ENCODE results near the gene ARHGAP26. TPM values are rescaled to one million over a fixed set of nuclear protein-coding genes. Genes with fewer than 3 reads are reported as not detected.
"Not testable (repeated sequence)": the region's sequence is repeated elsewhere in the genome, so short reads cannot be mapped to it uniquely, and the experiment has no call there.

Gene ARHGAP26
- total and polyA plus RNA-seq, 2 donors (not counting 3 experiments of a cell fraction or from before 2014, with no cell fraction given): 3.1 to 16.2 TPM

DNA sequence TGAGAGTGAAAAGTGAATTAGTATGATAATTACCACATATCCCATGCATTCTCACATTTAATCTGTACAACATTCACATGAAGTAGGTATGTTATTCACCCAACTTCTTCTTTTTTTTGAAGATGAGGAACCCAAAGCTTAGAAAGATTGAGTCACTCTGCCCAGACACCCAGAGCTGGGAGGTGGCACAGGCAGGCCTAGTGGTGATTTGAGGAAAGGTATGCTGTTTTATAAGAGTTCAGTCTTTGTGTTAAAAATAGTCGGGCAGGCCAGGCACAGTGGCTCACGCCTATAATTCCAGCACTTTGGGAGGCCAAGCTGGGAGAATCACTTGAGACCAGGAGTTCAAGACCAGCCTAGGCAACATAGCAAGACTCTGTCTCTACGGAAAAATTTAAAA is 348.0 kb downstream of the ARHGAP26 start:
- FAIRE-seq: no peak
- Histone ChIP-seq H3K9me1 (replicated peaks; ENCODE audit: control insufficient read depth, extremely low read depth, insufficient read depth, low read length) (no peaks in the 10 kb centered on the region), H3K4me3 (replicated peaks in 1 of 3; ENCODE audit: insufficient read depth in 1 of 3, low read depth in 1 of 3, low read length in 3 of 3) (no peak overlapping the region), H3K27ac (ENCODE audit: insufficient read depth, low read depth, low read length) (no peak overlapping the region), H3K79me2 (ENCODE audit: control insufficient read depth, insufficient read depth, low read length) (no peaks in the 10 kb centered on the region), H3K36me3 (ENCODE audit: control insufficient read depth in 2 of 2, extremely low read depth in 1 of 2, insufficient read depth in 2 of 2, low read length in 2 of 2) (no peaks in the 10 kb centered on the region), H3K4me1 (ENCODE audit: control insufficient read depth, extremely low read depth, insufficient read depth, low read length) (no peaks in the 10 kb centered on the region), H3K9ac (replicated peaks; ENCODE audit: extremely low read depth, insufficient read depth, low read length) (no peak overlapping the region), H3K4me2 (ENCODE audit: insufficient read depth, low read length) (no peak overlapping the region), H3K27me3 (ENCODE audit: control insufficient read depth in 2 of 2, insufficient read depth in 2 of 2, low read length in 2 of 2) (peaks cover 0 to 1% of the 10 kb centered on the region in 2 experiments), H2AFZ (ENCODE audit: low read depth, low read length) (no peak overlapping the region), H4K20me1 (replicated peaks; ENCODE audit: control insufficient read depth, extremely low read depth, insufficient read depth, low read length) (no peaks in the 10 kb centered on the region), H3K9me3 (replicated peaks; ENCODE audit: control insufficient read depth, insufficient read depth, low read length) (no peaks in the 10 kb centered on the region)
- BruUV-seq (replicated peaks): no TSS peak
- intact Hi-C loops (cut with micrococcal nuclease): no loop called here
- DNase-seq (ENCODE audit: low read depth, low spot score): no peak
- dilution Hi-C loops (cut with MboI; ENCODE audit: extremely low pct_ligation_motif_present, low sequenced_read_pairs): no loop called here
- ChIA-PET POLR2A (no interaction called here), CTCF (interaction anchor here (1.3 to 1.7 kb wide), 4 partner anchors 8 to 707 kb away, joined by 3 to 7 read pairs (median 4); no protein-coding TSS in a partner anchor)
- TF ChIP-seq MYC (IDR thresholded peaks at IDR 0.05; ENCODE audit: low read depth, low read length) (no peak), EZH2 (IDR thresholded peaks at IDR 0.05; ENCODE audit: borderline replicate concordance, low read depth, low read length, severe bottlenecking) (no peak)

DNA sequence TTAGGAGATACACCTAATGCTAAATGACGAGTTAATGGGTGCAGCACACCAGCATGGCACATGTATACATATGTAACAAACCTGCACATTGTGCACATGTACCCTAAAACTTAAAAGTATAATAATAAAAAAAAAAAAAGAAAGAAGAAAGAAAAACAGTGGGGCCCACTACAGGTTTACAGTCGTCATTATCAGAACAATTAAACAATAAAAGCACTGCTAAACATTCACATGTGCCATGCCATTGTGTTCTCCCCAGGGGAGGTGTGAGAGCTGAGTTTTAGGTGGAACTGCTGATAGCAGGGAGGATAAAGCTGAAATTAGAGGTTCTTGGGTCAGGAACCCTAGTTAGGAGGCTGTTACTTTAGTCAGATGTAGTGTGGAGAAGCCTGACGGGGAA is 348.6 kb downstream of the ARHGAP26 start:
- CTCF ChIA-PET: interaction anchor here (1.3 to 1.7 kb wide), 2 partner anchors 7 to 706 kb away, joined by 3 to 7 read pairs; no protein-coding TSS in a partner anchor
- H2AFZ ChIP-seq (ENCODE audit: low read depth, low read length); H3K27me3 ChIP-seq (ENCODE audit: control insufficient read depth in 2 of 2, insufficient read depth in 2 of 2, low read length in 2 of 2); H3K4me3 ChIP-seq (replicated peaks in 1 of 3; ENCODE audit: insufficient read depth in 1 of 3, low read depth in 1 of 3, low read length in 3 of 3); H4K20me1 ChIP-seq (replicated peaks; ENCODE audit: control insufficient read depth, extremely low read depth, insufficient read depth, low read length); H3K9me1 ChIP-seq (replicated peaks; ENCODE audit: control insufficient read depth, extremely low read depth, insufficient read depth, low read length); DNase-seq (ENCODE audit: low read depth, low spot score); H3K9ac ChIP-seq (replicated peaks; ENCODE audit: extremely low read depth, insufficient read depth, low read length); POLR2A ChIA-PET; H3K9me3 ChIP-seq (replicated peaks; ENCODE audit: control insufficient read depth, insufficient read depth, low read length); intact Hi-C loops (cut with micrococcal nuclease); BruUV-seq (replicated peaks); H3K36me3 ChIP-seq (ENCODE audit: control insufficient read depth in 2 of 2, extremely low read depth in 1 of 2, insufficient read depth in 2 of 2, low read length in 2 of 2); H3K4me2 ChIP-seq (ENCODE audit: insufficient read depth, low read length); H3K4me1 ChIP-seq (ENCODE audit: control insufficient read depth, extremely low read depth, insufficient read depth, low read length); H3K79me2 ChIP-seq (ENCODE audit: control insufficient read depth, insufficient read depth, low read length); FAIRE-seq; H3K27ac ChIP-seq (ENCODE audit: insufficient read depth, low read depth, low read length); dilution Hi-C loops (cut with MboI; ENCODE audit: extremely low pct_ligation_motif_present, low sequenced_read_pairs): not testable (repeated sequence)
